ENCODE data around the gene DSCAM.

DNA sequence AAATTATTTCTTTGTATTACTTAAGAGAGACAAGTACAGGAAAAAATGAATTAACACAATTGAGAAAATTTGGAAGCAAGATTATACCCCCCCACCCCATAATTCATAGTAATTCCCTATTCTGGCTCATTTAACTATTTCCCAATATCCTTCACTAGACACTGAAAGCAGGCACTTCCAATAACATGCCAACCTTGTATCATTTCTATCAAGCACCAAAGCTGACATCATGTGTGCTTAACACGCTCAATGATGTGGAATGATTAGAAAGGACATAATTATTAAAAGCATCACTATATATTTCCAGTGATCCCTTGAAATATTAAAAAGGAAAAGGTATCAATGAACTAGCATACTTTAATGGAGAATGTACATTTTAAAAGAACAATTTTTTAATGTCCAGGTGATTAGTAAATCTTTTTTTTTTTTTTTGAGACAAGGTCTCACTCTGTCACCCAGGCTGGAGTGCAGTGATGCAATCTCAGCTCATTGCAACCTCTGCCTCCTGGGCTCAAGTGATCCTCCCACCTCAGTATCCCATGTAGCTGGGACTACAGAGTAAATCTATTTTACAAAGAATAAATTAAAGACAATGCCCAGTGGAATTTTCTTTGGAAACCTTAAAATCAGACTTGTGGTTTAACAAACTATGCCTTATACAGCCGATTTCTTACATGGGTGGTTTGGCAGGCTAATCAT, 443.9 kb downstream of the DSCAM start:
- no peak for TF ChIP-seq POLR2AphosphoS5 (IDR thresholded peaks at IDR 0.05)
- TF ChIP-seq, protein P1, sequence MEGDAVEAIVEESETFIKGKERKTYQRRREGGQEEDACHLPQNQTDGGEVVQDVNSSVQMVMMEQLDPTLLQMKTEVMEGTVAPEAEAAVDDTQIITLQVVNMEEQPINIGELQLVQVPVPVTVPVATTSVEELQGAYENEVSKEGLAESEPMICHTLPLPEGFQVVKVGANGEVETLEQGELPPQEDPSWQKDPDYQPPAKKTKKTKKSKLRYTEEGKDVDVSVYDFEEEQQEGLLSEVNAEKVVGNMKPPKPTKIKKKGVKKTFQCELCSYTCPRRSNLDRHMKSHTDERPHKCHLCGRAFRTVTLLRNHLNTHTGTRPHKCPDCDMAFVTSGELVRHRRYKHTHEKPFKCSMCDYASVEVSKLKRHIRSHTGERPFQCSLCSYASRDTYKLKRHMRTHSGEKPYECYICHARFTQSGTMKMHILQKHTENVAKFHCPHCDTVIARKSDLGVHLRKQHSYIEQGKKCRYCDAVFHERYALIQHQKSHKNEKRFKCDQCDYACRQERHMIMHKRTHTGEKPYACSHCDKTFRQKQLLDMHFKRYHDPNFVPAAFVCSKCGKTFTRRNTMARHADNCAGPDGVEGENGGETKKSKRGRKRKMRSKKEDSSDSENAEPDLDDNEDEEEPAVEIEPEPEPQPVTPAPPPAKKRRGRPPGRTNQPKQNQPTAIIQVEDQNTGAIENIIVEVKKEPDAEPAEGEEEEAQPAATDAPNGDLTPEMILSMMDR (IDR thresholded peaks at IDR 0.05): no peak

Data from gastroesophageal sphincter (tissue), 3 donors.